NCI-H524 treated with DMSO at 0.1 percent for 48 hours (cell line): ENCODE results near the gene CTRB2.
"Not testable (repeated sequence)": the region's sequence is repeated elsewhere in the genome, so short reads cannot be mapped to it uniquely, and the experiment has no call there.

Experiments
- DNase-seq: peaks from one replicate; lab custom pipeline; 2025; lab: John Stamatoyannopoulos, UW

CTRB2 gene

GRCh38 chr16:75227361-75228142 is 20.6 kb upstream of the CTRB2 start:
- DNase-seq, result no peak

GRCh38 chr16:75226550-75227360 is 19.8 kb upstream of the CTRB2 start:
- DNase-seq, result no peak

- no peak for DNase-seq
Observed at GRCh38 chr16:75225678-75226515, 18.9 kb upstream of the CTRB2 start.

- no peak for DNase-seq
Observed at GRCh38 chr16:75225092-75225491, 18.1 kb upstream of the CTRB2 start.

GRCh38 chr16:75224306-75225082 is 17.5 kb upstream of the CTRB2 start:
- DNase-seq, result no peak

GRCh38 chr16:75223129-75223528 is 16.2 kb upstream of the CTRB2 start:
- not testable (repeated sequence) for DNase-seq

GRCh38 chr16:75222271-75222783 is 15.4 kb upstream of the CTRB2 start:
- no peak for DNase-seq

GRCh38 chr16:75219838-75220237 is 12.9 kb upstream of the CTRB2 start:
- DNase-seq, result no peak

- no peak for DNase-seq
Observed at GRCh38 chr16:75219088-75219487, 12.1 kb upstream of the CTRB2 start.

GRCh38 chr16:75218256-75219076 is 11.5 kb upstream of the CTRB2 start, which contains the start of gene CTRB1:
Gene CTRB1 (plus strand): TSS chr16:75218988. CDS start chr16:75219008, 20 bp downstream.
- no peak for DNase-seq

- DNase-seq, result no peak
Observed at GRCh38 chr16:75217389-75217851, 10.5 kb upstream of the CTRB2 start.

GRCh38 chr16:75216576-75216975 is 9.6 kb upstream of the CTRB2 start:
- no peak for DNase-seq

GRCh38 chr16:75216127-75216526 is 9.2 kb upstream of the CTRB2 start:
- no peak for DNase-seq

- DNase-seq, result not testable (repeated sequence)
Observed at GRCh38 chr16:75211286-75211685, 4.3 kb upstream of the CTRB2 start.

- no peak for DNase-seq
Observed at GRCh38 chr16:75209944-75210343, 3.0 kb upstream of the CTRB2 start.

- not testable (repeated sequence) for DNase-seq
Observed at GRCh38 chr16:75209514-75209913, 2.6 kb upstream of the CTRB2 start.

- no peak for DNase-seq
Observed at GRCh38 chr16:75208861-75209505, 2.0 kb upstream of the CTRB2 start.

- no peak for DNase-seq
Observed at GRCh38 chr16:75208242-75208825, 1.4 kb upstream of the CTRB2 start.

- no peak for DNase-seq
Observed at GRCh38 chr16:75207831-75208230, 870 bp upstream of the CTRB2 start.
